Fibroblast of skin of left biceps (primary cell): ENCODE results near the gene OR5AK2.
"Not testable (repeated sequence)": the region's sequence is repeated elsewhere in the genome, so short reads cannot be mapped to it uniquely, and the experiment has no call there.

Experiments used
- DNase-seq, 2 experiments: peaks; one replicate each; pipeline ENCODE4 v3.0.0-alpha.2; 2013; ENCODE audit warnings: low read depth in 2 of 2

Gene OR5AK2

GRCh38 chr11:56988614-56989013, at the start of gene OR5AK2:
TSS of gene OR5AK2 (plus strand) at chr11:56988914. CDS start at chr11:56988914, 0 bp downstream.
- DNase-seq: no peak

- not testable (repeated sequence) for DNase-seq
These were observed 43.2 kb upstream of the OR5AK2 start for GRCh38 chr11:56945526-56945925.

- DNase-seq: no peak
These were observed 39.7 kb upstream of the OR5AK2 start for GRCh38 chr11:56948991-56949515.

- DNase-seq: no peak
These were observed 38.2 kb upstream of the OR5AK2 start for GRCh38 chr11:56950510-56950909.

GRCh38 chr11:56953907-56954306, 34.8 kb upstream of the OR5AK2 start:
- DNase-seq: not testable (repeated sequence)

GRCh38 chr11:56961609-56962008, 27.1 kb upstream of the OR5AK2 start:
- DNase-seq: no peak

GRCh38 chr11:56967726-56968125, 21.0 kb upstream of the OR5AK2 start:
- DNase-seq: no peak

- no peak for DNase-seq
These were observed 20.2 kb upstream of the OR5AK2 start for GRCh38 chr11:56968524-56968923.

- no peak for DNase-seq
These were observed 11.4 kb upstream of the OR5AK2 start for GRCh38 chr11:56977314-56977713.

- no peak for DNase-seq
These were observed 2.0 kb downstream of the OR5AK2 start for GRCh38 chr11:56990702-56991101.

GRCh38 chr11:56994532-56994931, 5.8 kb downstream of the OR5AK2 start:
- DNase-seq: no peak

GRCh38 chr11:57001674-57002401, 13.1 kb downstream of the OR5AK2 start:
- no peak for DNase-seq

- DNase-seq: no peak
These were observed 19.7 kb downstream of the OR5AK2 start for GRCh38 chr11:57008373-57008772.

- no peak for DNase-seq
These were observed 27.0 kb downstream of the OR5AK2 start for GRCh38 chr11:57015679-57016078.

GRCh38 chr11:57031556-57031955, 42.8 kb downstream of the OR5AK2 start:
- no peak for DNase-seq
